Measurements from ENCODE around the gene B4GALT7. TPM values are rescaled to one million over a fixed set of nuclear protein-coding genes. Genes with fewer than 3 reads are reported as not detected.

The B4GALT7 gene
- total RNA-seq, 1 donor from 2014 or later = 40.7 TPM

GRCh38 chr5:177601126-177601525 lies 1.2 kb downstream of the B4GALT7 start:
- no peaks in the 10 kb centered on the region for H3K27me3 ChIP-seq (ENCODE audit: control insufficient read depth, insufficient read depth, low read length)
- no peak for DNase-seq (ENCODE audit: low read depth)
- no peak overlapping the region for H3K4me3 ChIP-seq (ENCODE audit: low read depth, low read length)
- no peak for TF ChIP-seq CTCF (IDR thresholded peaks at IDR 0.05; ENCODE audit: insufficient read depth, low read length, poor library complexity, severe bottlenecking)
- no peaks in the 10 kb centered on the region for H3K36me3 ChIP-seq (ENCODE audit: control insufficient read depth, insufficient read depth, low read length)

- Histone ChIP-seq H3K4me3 (ENCODE audit: low read depth, low read length) (no peak overlapping the region), H3K27me3 (ENCODE audit: control insufficient read depth, insufficient read depth, low read length) (no peaks in the 10 kb centered on the region), H3K36me3 (ENCODE audit: control insufficient read depth, insufficient read depth, low read length) (no peaks in the 10 kb centered on the region)
- peak; percentile 12 for TF ChIP-seq CTCF (IDR thresholded peaks at IDR 0.05; ENCODE audit: insufficient read depth, low read length, poor library complexity, severe bottlenecking)
- DNase-seq (ENCODE audit: low read depth) = no peak
These were observed 1.9 kb downstream of the B4GALT7 start for GRCh38 chr5:177601577-177602457.

GRCh38 chr5:177602458-177602830 lies 2.5 kb downstream of the B4GALT7 start:
- DNase-seq (ENCODE audit: low read depth) = no peak
- no peaks in the 10 kb centered on the region for H3K27me3 ChIP-seq (ENCODE audit: control insufficient read depth, insufficient read depth, low read length)
- TF ChIP-seq CTCF (IDR thresholded peaks at IDR 0.05; ENCODE audit: insufficient read depth, low read length, poor library complexity, severe bottlenecking) = no peak
- no peaks in the 10 kb centered on the region for H3K36me3 ChIP-seq (ENCODE audit: control insufficient read depth, insufficient read depth, low read length)
- H3K4me3 ChIP-seq (ENCODE audit: low read depth, low read length) = no peak overlapping the region

- Histone ChIP-seq H3K27me3 (ENCODE audit: control insufficient read depth, insufficient read depth, low read length) (no peaks in the 10 kb centered on the region), H3K4me3 (ENCODE audit: low read depth, low read length) (no peak overlapping the region), H3K36me3 (ENCODE audit: control insufficient read depth, insufficient read depth, low read length) (no peaks in the 10 kb centered on the region)
- no peak for TF ChIP-seq CTCF (IDR thresholded peaks at IDR 0.05; ENCODE audit: insufficient read depth, low read length, poor library complexity, severe bottlenecking)
- DNase-seq (ENCODE audit: low read depth) = no peak
These were observed 3.7 kb downstream of the B4GALT7 start for GRCh38 chr5:177603631-177604030.

- Histone ChIP-seq H3K4me3 (ENCODE audit: low read depth, low read length) (no peak overlapping the region), H3K36me3 (ENCODE audit: control insufficient read depth, insufficient read depth, low read length) (no peaks in the 10 kb centered on the region), H3K27me3 (ENCODE audit: control insufficient read depth, insufficient read depth, low read length) (no peaks in the 10 kb centered on the region)
- TF ChIP-seq CTCF (IDR thresholded peaks at IDR 0.05; ENCODE audit: insufficient read depth, low read length, poor library complexity, severe bottlenecking) = no peak
- no peak for DNase-seq (ENCODE audit: low read depth)
These were observed 4.2 kb downstream of the B4GALT7 start for GRCh38 chr5:177604116-177604521.

- no peak for TF ChIP-seq CTCF (IDR thresholded peaks at IDR 0.05; ENCODE audit: insufficient read depth, low read length, poor library complexity, severe bottlenecking)
- Histone ChIP-seq H3K36me3 (ENCODE audit: control insufficient read depth, insufficient read depth, low read length) (no peaks in the 10 kb centered on the region), H3K4me3 (ENCODE audit: low read depth, low read length) (no peak overlapping the region)
These were observed 4.7 kb downstream of the B4GALT7 start for GRCh38 chr5:177604656-177605055.

More at GRCh38 chr5:177604656-177605055, 4.7 kb downstream of the B4GALT7 start:
- DNase-seq (ENCODE audit: low read depth) = no peak
- no peaks in the 10 kb centered on the region for H3K27me3 ChIP-seq (ENCODE audit: control insufficient read depth, insufficient read depth, low read length)

Data from kidney epithelial cell (primary cell).